Astrocyte of the cerebellum (primary cell): ENCODE measurements around the gene THUMPD2.

Experiments
- DNase-seq: peaks from one replicate; pipeline ENCODE4 v3.0.0-alpha.2; 2011; ENCODE audit warnings: low read depth
- H3K4me3 ChIP-seq: 2 replicates; pipeline ENCODE4 v1.5.1; 2011; ENCODE audit warnings: mild to moderate bottlenecking, low read depth, low read length, moderate library complexity
- in situ Hi-C: cut with HindIII; loops from 2 replicates; pipeline ENCODE4 v1.10.0; 2017; ENCODE audit warnings: low sequenced_read_pairs
- TF ChIP-seq, protein P1 (sequence below): IDR thresholded peaks from 2 replicates; pipeline ENCODE4 v1.5.1; 2012; ENCODE audit warnings: low read length, low read depth, moderate library complexity, mild to moderate bottlenecking; ENCODE audit errors: missing control alignments

THUMPD2 gene, protein sequence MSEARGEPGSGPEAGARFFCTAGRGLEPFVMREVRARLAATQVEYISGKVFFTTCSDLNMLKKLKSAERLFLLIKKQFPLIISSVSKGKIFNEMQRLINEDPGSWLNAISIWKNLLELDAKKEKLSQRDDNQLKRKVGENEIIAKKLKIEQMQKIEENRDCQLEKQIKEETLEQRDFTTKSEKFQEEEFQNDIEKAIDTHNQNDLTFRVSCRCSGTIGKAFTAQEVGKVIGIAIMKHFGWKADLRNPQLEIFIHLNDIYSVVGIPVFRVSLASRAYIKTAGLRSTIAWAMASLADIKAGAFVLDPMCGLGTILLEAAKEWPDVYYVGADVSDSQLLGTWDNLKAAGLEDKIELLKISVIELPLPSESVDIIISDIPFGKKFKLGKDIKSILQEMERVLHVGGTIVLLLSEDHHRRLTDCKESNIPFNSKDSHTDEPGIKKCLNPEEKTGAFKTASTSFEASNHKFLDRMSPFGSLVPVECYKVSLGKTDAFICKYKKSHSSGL

DNA sequence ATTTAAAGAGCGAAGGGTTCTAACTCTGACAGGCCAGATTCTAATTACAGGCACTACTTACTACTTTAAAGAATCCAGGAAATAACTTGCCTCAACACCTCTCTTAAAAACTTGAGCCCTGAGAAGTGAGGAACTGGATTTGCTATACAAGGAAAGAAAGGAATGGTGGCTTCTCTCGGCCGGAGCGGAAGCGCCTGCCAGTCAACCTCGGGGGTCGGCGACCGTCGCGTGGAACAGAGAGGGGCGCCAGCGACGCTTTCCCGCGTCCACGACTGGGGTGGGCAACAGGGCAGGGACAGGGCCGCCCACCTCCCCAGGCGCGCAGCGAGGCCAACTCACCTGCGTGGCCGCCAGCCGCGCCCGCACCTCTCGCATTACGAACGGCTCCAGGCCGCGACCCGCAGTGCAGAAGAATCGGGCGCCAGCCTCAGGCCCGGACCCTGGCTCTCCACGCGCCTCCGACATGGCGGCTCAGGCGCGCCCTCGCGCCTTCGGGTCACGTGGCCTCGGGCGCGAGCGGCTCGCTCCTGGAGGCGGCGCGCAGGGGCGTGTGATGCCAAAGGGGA, at the start of gene THUMPD2:
Gene THUMPD2 (minus strand): TSS at position 484 of the 566 bp plus-strand sequence. CDS start 19 bp downstream, at position 465.
- TF ChIP-seq, protein P1, sequence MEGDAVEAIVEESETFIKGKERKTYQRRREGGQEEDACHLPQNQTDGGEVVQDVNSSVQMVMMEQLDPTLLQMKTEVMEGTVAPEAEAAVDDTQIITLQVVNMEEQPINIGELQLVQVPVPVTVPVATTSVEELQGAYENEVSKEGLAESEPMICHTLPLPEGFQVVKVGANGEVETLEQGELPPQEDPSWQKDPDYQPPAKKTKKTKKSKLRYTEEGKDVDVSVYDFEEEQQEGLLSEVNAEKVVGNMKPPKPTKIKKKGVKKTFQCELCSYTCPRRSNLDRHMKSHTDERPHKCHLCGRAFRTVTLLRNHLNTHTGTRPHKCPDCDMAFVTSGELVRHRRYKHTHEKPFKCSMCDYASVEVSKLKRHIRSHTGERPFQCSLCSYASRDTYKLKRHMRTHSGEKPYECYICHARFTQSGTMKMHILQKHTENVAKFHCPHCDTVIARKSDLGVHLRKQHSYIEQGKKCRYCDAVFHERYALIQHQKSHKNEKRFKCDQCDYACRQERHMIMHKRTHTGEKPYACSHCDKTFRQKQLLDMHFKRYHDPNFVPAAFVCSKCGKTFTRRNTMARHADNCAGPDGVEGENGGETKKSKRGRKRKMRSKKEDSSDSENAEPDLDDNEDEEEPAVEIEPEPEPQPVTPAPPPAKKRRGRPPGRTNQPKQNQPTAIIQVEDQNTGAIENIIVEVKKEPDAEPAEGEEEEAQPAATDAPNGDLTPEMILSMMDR, result no peak
- DNase-seq, result no peak
- in situ Hi-C loops, result no loop called here
- peak within 1 kb of the TSS; percentile 70 for H3K4me3 ChIP-seq

DNA sequence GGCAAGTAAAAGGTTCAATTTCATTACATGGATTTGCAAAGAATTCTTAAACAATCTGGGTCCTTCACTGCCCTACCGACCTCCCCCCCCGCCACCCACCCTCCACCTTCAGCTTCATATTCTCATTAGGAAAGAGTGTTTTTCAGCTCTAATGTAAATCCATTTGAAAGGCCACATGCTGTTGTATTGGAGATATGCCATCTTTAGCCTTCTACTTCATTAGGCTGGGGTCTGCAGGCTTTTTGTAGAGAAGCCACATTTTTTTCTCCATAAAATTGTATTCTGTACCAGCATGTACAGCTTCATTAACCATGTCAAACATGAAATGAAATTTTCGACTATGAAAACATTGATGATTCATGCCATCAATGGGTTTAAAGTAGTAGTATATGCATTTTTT, 42.8 kb upstream of the THUMPD2 start:
- TF ChIP-seq, protein P1, result no peak
- H3K4me3 ChIP-seq, result no peak overlapping the region
- in situ Hi-C loops, result no loop called here
- DNase-seq, result no peak

DNA sequence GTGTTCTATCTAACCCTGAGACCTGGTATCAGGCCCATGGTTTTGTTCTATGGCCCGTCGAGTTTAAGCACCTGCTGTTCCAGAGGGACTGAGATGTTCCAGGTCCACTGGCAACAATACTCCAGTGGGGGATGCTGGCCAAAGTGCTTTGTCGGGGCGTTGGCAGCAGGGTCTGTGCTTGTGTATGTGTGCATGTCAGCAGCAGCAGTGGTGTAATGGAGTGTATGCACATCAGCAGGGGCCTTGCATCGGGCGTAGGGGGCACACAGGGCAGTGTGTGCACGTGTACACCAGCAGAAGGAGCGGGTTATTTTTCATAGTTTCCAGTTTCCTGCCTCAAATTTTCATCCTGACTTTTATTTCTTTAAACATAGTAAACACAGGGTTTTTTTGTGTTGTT, 37.8 kb upstream of the THUMPD2 start:
- no peak for DNase-seq
- in situ Hi-C loops, result no loop called here
- TF ChIP-seq, protein P1, result no peak
- H3K4me3 ChIP-seq, result no peak overlapping the region

DNA sequence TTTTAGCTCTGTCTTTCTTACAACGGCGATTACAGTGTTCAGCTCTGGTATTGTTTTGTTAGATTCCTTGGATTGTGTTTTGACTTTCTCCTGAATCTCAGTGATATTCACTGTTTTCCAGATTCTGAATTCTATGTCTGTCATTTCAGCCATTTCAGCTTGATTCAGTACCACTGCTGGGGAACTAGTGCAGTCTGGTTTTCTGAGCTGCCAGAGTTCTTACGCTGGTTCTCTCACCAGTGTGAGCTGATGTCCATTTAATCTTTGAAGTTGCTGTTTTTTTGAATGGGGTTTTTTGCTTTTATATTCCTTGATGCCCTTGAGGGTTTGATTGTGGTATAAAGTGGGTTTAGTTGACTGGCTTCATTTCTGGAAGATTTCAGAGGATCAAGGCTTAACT, 37.4 kb upstream of the THUMPD2 start:
- in situ Hi-C loops, result no loop called here
- DNase-seq, result no peak
- no peak overlapping the region for H3K4me3 ChIP-seq
- TF ChIP-seq, protein P1, result no peak

DNA sequence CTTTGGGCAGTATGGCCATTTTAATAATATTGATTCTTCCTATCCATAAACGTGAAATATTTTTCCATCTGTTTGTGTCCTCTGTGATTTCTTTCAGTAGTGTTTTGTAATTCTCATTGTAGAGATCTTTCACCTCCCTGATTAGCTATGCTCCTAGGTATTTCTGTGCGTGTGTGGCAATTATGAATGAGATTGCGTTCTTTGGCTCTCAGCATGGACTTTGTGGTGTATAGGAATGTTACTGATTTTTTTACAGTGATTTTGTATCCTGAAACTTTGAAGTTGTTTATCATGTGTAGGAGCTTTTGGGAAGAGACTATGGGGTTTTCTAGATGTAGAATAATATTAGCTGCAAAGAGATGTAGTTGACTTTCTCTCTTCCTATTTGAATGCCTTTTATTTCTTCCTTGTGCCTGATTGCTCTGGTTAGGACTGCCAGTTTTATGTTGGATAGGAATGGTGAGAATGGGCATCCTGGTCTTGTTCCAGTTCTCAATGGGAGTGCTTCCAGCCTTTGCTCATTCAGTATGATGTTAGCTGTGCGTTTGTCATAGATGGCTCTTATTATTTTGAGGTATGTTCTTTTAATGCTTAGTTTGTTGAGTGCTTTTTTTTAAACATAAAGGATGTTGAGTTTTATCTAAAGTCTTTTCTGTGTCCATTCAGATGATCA, 27.0 kb upstream of the THUMPD2 start:
- TF ChIP-seq, protein P1, result no peak
- DNase-seq, result peak; percentile 54
- in situ Hi-C loops, result no loop called here
- no peak overlapping the region for H3K4me3 ChIP-seq

DNA sequence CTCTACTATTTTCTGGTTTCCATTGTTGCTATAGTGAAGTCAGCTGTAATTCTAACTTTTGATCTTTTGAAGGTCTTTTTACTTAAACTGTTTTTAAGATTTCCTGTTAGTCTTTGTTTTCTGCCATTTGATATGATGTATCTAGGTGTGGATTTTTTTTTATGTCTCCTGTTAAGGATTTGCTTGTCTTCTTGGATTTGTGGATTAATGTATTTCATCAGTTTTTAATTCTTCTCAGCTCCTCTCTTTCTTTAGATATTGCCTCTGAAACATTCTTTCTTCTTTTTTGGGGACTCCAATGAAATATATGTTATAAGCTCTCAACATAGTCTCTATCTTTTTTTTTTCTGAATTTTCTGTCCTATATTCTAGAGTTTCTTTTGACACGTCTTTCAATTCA, 24.8 kb upstream of the THUMPD2 start:
- TF ChIP-seq, protein P1, result no peak
- H3K4me3 ChIP-seq, result no peak overlapping the region
- in situ Hi-C loops, result no loop called here
- DNase-seq, result no peak
